ENCODE results near the gene CD200R1. TPM values are rescaled to one million over a fixed set of nuclear protein-coding genes. Genes with fewer than 3 reads are reported as not detected.

CD200R1 gene
- total RNA-seq, 4 donors from 2014 or later: 0.22 to 2.1 (median 0.91) TPM

GRCh38 chr3:112894258-112894657 lies 80.6 kb downstream of the CD200R1 start:
- H3K27me3 ChIP-seq: no peaks in the 10 kb centered on the region
- H3K36me3 ChIP-seq: no peaks in the 10 kb centered on the region
- H3K4me1 ChIP-seq: no peaks in the 10 kb centered on the region
- no peak for DNase-seq (ENCODE audit: low spot score in 2 of 2)
- WGBS, 2 donors: 74 to 84% methylated on average over 5 of the region's 5 CpGs
- no peak overlapping the region for H3K27ac ChIP-seq
- no peak for TF ChIP-seq POLR2A (IDR thresholded peaks at IDR 0.05)
- TF ChIP-seq EP300 (IDR thresholded peaks at IDR 0.05): no peak
- TF ChIP-seq, protein P1, sequence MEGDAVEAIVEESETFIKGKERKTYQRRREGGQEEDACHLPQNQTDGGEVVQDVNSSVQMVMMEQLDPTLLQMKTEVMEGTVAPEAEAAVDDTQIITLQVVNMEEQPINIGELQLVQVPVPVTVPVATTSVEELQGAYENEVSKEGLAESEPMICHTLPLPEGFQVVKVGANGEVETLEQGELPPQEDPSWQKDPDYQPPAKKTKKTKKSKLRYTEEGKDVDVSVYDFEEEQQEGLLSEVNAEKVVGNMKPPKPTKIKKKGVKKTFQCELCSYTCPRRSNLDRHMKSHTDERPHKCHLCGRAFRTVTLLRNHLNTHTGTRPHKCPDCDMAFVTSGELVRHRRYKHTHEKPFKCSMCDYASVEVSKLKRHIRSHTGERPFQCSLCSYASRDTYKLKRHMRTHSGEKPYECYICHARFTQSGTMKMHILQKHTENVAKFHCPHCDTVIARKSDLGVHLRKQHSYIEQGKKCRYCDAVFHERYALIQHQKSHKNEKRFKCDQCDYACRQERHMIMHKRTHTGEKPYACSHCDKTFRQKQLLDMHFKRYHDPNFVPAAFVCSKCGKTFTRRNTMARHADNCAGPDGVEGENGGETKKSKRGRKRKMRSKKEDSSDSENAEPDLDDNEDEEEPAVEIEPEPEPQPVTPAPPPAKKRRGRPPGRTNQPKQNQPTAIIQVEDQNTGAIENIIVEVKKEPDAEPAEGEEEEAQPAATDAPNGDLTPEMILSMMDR (IDR thresholded peaks at IDR 0.05): no peak
- H3K9me3 ChIP-seq: no peaks in the 10 kb centered on the region
- H3K4me3 ChIP-seq: no peak overlapping the region

DNA sequence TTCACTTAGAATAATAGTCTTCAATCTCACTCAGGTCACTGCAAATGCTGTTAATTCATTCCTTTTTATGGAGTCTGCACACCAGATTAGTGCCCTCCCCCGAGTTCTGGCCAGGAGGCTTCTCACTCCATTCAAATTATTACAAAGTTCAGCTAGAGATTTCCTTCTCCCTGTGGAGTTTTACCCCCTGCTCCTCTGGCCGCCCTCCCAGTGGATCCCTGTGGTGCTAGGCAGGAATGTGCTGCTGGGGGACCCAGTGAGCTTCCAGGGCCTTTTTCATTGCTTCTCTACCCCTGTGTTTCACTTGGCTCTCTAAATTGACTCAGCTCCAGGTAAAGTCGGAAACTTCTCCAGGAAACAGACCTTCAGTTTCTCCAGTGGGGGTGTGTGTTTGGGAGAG lies 85.5 kb downstream of the CD200R1 start:
- no peaks in the 10 kb centered on the region for H3K36me3 ChIP-seq
- WGBS, 2 donors: 50 to 54% methylated on average over 3 of the region's 3 CpGs
- no peak for DNase-seq (ENCODE audit: low spot score in 2 of 2)
- TF ChIP-seq EP300 (IDR thresholded peaks at IDR 0.05): no peak
- TF ChIP-seq, protein P1 (IDR thresholded peaks at IDR 0.05): no peak
- TF ChIP-seq POLR2A (IDR thresholded peaks at IDR 0.05): no peak
- no peaks in the 10 kb centered on the region for H3K9me3 ChIP-seq
- no peaks in the 10 kb centered on the region for H3K27me3 ChIP-seq
- no peak overlapping the region for H3K27ac ChIP-seq
- no peaks in the 10 kb centered on the region for H3K4me1 ChIP-seq
- no peak overlapping the region for H3K4me3 ChIP-seq

- no peak for TF ChIP-seq POLR2A (IDR thresholded peaks at IDR 0.05)
- TF ChIP-seq, protein P1 (IDR thresholded peaks at IDR 0.05): no peak
- no peak for TF ChIP-seq EP300 (IDR thresholded peaks at IDR 0.05)
- H3K9me3 ChIP-seq: no peaks in the 10 kb centered on the region
Measured at GRCh38 chr3:112888381-112889085, 86.4 kb downstream of the CD200R1 start.

DNA sequence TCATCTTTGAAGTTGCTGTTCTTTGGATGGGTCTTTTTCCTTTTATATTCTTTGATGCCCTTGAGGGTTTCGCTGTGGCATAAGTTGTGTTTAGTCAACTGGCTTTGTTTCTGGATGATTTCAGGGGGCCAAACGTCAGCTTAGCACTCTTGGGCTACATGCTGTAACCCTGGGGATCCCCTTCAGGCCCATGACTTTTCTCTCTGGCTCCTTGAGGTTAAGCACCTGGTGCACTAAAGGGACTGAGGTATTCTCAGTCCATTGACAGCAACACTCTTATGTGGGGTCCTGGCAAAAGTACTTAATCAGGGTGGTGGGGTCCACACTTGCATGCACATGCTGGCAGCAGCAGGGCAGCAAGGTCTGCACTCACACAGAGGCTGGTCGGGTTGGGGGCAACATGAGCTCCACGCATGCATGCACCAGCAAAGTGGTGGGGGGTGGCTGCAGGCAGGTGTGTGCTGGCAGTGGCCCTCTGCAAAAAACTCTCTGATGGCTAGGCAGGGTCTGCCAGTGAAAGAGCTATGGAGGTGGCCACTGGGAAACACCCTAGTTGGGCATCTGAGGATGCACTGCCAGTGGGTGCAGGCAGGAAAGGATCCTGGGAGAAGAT lies 90.1 kb downstream of the CD200R1 start:
- no peaks in the 10 kb centered on the region for H3K9me3 ChIP-seq
- WGBS, 2 donors: 72 to 89% methylated on average over 3 to 4 of the region's 4 CpGs
- no peaks in the 10 kb centered on the region for H3K4me1 ChIP-seq
- H3K27me3 ChIP-seq: no peaks in the 10 kb centered on the region
- TF ChIP-seq, protein P1 (IDR thresholded peaks at IDR 0.05): no peak
- no peak for TF ChIP-seq EP300 (IDR thresholded peaks at IDR 0.05)
- no peak for TF ChIP-seq POLR2A (IDR thresholded peaks at IDR 0.05)
- H3K4me3 ChIP-seq: no peak overlapping the region
- no peak overlapping the region for H3K27ac ChIP-seq
- no peak for DNase-seq (ENCODE audit: low spot score in 2 of 2)
- H3K36me3 ChIP-seq: no peaks in the 10 kb centered on the region

More at GRCh38 chr3:112888381-112889085, 86.4 kb downstream of the CD200R1 start:
- H3K36me3 ChIP-seq: no peaks in the 10 kb centered on the region
- H3K27me3 ChIP-seq: no peaks in the 10 kb centered on the region
- no peak overlapping the region for H3K27ac ChIP-seq
- 56 to 60% methylated on average over 2 of the region's 2 CpGs for WGBS, 2 donors
- no peak for DNase-seq (ENCODE audit: low spot score in 2 of 2)
- H3K4me3 ChIP-seq: no peak overlapping the region
- H3K4me1 ChIP-seq: no peaks in the 10 kb centered on the region

DNA sequence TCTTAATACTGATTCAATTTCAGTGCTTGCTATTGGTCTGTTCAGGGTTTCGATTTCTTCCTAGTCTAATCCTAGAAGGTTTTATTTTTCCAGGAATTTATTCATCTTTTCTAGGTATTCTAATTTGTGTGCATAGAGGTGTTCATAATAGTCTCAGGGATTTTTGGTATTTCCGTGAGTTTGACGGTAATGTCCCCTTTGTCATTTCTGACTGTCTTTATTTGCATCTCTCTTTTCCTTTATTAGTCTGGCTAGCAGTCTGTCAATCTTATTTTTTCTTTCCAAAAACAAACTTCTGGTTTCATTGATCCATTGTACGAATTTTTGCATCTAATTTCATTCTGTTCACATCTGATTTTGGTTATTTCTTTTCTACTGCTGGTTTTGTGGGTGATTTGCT lies 93.0 kb downstream of the CD200R1 start:
- no peak for DNase-seq (ENCODE audit: low spot score in 2 of 2)
- Histone ChIP-seq H3K4me1 (no peaks in the 10 kb centered on the region), H3K4me3 (no peak overlapping the region), H3K27me3 (no peaks in the 10 kb centered on the region), H3K36me3 (no peaks in the 10 kb centered on the region), H3K27ac (no peak overlapping the region), H3K9me3 (no peaks in the 10 kb centered on the region)
- 84 to 88% methylated on average over 4 of the region's 4 CpGs for WGBS, 2 donors
- TF ChIP-seq POLR2A (IDR thresholded peaks at IDR 0.05): no peak
- no peak for TF ChIP-seq EP300 (IDR thresholded peaks at IDR 0.05)
- TF ChIP-seq, protein P1 (IDR thresholded peaks at IDR 0.05): no peak
